Epidermal melanocyte (primary cell): ENCODE results near the gene PPARG.

ENCODE experiments used
- DNase-seq: peaks from one replicate; pipeline ENCODE4 v3.0.0; 2011; ENCODE audit warnings: low spot score; ENCODE audit not compliant: insufficient read length

Gene PPARG

DNA sequence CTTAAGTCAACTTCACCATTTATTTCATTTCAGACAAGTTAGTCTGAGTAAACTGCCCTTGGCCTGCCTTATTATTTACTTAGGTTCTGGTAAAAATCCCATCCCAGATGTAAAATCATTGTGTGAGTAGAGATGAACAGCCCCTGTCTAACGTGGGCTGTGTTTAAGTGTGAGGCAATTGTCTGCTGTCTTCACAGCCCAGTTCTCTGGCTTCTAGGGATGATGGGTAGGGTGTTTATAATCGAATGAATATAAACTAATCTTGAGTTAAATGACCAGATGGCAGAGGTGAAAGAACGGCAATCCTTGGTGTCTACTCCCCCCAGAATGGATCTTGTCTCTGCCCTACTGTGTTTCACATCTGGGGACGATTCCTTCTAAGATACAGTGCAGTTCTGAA lies 20.8 kb downstream of the PPARG start:
- DNase-seq, result no peak

DNA sequence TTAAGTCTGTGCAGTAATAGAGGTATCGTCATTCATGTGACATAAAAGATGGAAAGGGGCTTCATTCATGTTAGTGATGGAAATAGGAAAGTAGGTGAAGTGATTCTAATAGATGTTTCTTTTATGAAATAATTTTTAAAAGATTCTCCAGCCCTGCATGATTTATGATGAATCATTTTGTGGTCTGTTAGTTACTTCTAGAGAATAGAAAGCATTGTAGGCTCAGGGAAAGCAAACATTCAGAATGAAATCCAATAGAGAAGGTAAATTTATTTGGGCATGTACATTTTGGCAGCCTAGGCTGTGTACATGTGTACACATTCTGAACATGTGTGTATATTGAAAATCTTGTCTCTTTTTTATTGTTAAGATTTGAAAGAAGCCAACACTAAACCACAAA lies 23.1 kb downstream of the PPARG start:
- no peak for DNase-seq

DNA sequence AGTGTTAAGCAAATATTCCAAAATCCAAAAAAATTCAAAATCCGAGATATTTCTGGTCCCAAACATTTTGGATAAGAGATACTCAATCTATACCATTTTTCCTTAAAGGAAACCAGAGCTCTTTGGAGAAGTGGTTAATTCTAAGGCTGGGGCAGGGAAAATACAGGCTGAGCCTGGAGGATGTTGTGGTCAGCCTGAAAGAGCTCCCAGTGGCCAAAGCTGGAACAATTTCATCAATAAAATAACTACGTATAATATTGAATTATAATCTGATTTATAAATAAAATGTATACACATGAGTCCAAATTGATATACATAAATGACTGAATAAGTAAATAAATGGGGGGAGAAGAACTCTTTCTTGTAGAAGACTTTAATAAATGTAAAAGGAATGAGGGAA lies 24.6 kb downstream of the PPARG start:
- no peak for DNase-seq

- DNase-seq, result no peak
Observed at GRCh38 chr3:12316253-12316652, 27.4 kb downstream of the PPARG start.

DNA sequence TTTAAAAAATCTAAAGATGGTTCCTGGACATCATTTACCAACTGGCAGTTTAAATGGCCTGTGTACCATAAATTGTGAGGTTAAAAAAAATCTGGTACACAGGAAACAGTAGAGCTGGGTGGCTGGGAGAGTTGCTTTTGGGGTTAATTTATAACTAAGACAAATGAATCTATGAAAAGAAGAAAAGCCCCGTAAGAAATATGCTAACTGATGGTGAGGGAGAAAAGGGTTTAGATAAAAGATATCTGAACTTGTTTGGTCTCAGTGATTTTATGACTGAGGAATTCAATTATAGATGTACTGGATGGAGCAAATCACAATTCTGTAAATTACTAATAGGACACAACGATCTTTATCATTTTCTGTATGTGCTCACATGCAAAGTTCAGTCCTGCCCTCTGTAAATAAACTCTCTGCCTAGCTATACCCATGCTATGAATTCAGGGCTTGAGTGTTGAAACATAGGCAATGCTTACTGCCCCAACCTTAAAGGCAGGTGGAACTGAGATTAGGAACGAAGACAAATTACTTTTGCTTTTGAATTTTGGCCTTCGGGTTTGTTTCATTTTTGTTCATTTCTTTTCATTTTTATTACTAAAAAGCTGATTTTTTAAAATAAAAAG lies 28.0 kb downstream of the PPARG start:
- no peak for DNase-seq

GRCh38 chr3:12317914-12318313 lies 29.0 kb downstream of the PPARG start:
- DNase-seq, result no peak

DNA sequence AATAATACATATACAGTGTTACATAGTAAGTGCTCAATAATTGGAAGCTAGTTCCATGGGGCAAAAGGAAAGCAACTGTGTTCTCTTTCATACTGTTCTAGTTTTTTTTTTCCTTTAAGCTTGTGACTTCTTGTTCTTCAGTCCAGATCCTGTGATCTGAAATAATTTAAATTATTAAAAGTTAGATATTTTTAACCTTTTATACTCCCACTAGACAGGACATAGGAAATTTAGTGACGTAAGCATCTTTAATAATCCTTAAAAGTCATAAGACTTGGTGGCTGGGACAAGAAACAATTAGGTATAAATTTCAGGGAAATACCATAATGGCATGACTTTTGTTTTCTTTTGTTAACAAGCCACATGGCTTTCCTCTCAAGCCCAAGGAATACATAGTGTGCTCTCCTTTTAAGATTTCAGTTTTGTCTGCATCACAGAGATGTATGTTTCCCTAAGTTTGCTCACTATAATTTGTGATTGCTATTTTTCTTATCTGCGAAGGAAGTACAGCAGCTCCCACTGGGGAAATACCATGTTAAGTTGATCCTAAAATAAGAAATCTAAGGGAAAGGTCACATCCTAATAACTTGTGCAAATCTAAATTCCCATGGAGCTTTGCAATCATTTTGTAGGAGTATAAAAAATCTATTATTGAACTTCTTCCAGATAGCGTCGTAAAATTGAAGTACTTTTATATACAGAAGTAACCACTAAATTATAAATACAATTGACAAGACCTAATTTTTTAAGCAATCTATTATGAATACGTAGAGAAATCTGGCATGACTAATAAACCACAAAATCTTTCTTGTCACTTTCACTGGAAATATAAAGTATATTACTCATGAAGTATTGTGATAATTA lies 30.1 kb downstream of the PPARG start:
- no peak for DNase-seq

DNA sequence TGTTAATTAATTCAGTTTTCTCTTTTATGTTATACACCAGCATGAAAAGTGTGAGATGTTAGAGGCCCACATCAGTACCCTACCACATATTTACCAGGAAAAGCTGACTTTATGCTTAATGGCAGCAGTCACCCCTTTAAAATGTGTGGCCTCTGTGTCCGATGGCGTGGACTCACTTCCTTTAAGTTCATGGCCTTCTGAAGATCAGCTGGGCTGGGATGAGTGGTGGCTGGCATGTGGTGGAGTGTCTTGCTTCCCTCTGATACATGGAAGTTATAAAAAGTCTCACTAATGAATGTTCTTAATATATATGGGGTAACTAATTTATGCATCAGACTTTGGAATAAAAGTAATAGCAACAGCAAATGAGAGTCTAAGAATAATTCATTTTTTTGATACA lies 32.1 kb downstream of the PPARG start:
- DNase-seq, result no peak

- DNase-seq, result no peak
Observed at GRCh38 chr3:12323237-12323636, 34.4 kb downstream of the PPARG start.

GRCh38 chr3:12325586-12326515 lies 37.0 kb downstream of the PPARG start:
- no peak for DNase-seq

- no peak for DNase-seq
Observed at GRCh38 chr3:12327021-12327420, 38.2 kb downstream of the PPARG start.

GRCh38 chr3:12328132-12328836 lies 39.4 kb downstream of the PPARG start:
- no peak for DNase-seq

DNA sequence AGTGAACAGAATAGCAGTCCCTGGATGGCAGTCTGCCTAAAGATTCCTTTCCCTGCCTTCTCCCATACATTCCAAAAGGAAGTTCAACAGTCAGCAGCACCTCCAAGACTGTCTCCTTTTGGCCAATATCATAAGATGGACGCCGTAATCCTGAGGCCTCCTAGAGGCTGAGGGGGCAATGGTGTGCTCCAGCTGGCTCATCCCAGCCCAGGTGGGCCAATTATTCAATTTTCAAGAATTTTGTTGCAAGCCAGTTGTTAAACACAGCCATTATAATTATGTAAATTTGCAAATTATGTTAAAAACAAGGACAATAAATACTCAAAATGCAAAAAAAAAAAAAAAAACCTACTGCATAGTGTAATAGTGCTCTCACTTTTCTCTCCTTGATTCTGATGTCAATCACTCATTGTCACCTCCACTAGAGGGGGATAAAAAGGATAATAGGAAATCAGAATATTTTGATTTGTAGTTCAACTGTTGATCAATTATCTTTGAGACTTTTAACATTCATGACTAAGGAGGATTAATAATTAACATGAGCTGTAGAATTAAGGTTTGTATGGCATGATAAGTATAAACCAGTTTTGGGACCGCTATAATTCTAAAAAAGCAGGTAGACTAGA lies 40.1 kb downstream of the PPARG start:
- DNase-seq, result no peak

- DNase-seq, result no peak
Observed at GRCh38 chr3:12334786-12335185, 45.9 kb downstream of the PPARG start.

DNA sequence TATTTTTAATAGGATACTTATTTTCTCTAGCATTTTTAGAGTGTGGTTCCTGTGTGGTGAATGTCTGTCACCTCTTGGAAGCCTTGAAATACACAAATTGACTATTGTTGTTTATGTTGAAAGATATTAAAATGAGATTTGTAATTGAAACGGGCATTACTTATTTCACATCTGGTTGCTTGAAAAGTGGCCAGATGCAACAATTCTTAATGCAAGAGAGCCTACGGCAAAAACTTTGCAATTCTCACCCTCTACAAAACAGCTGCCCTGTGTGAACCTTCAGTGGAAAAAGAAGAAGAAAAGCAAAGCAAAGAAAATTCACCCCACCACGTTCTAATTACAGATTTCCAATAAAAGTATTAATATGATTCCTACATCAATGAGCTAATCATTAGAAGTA lies 46.6 kb downstream of the PPARG start:
- no peak for DNase-seq

- no peak for DNase-seq
Observed at GRCh38 chr3:12336099-12336498, 47.2 kb downstream of the PPARG start.

- DNase-seq, result no peak
Observed at GRCh38 chr3:12338595-12339546, 50.0 kb downstream of the PPARG start.

GRCh38 chr3:12339701-12340480 lies 51.0 kb downstream of the PPARG start:
- no peak for DNase-seq

- DNase-seq, result no peak
Observed at GRCh38 chr3:12340506-12340905, 51.6 kb downstream of the PPARG start.
